HAP-1 (cell line): ENCODE results near the gene KRTAP24-1.

Source experiments
- DNase-seq, 2 experiments: peaks; one replicate each; pipeline ENCODE4 v3.0.0-alpha.2; 2016 to 2020; ENCODE audit warnings: low spot score in 2 of 2
- H3K27me3 ChIP-seq: fragments of 250-450 bp; sonication (Bioruptor Pico); 2 replicates; pipeline ENCODE4 v1.5.1; 2020; ENCODE audit warnings: low read depth, mild to moderate bottlenecking, moderate library complexity
- H3K36me3 ChIP-seq: fragments of 250-450 bp; sonication (Bioruptor Pico); replicated peaks from 2 replicates; pipeline ENCODE4 v1.5.1; 2020; ENCODE audit warnings: mild to moderate bottlenecking
- H3K4me1 ChIP-seq: fragments of 250-450 bp; sonication (Bioruptor Pico); 2 replicates; pipeline ENCODE4 v1.5.1; 2020; ENCODE audit warnings: mild to moderate bottlenecking
- H3K4me3 ChIP-seq: fragments of 250-450 bp; sonication (Bioruptor Pico); 2 replicates; pipeline ENCODE4 v1.5.1; 2020; ENCODE audit warnings: mild to moderate bottlenecking, moderate library complexity
- H3K9me3 ChIP-seq: fragments of 250-450 bp; sonication (Bioruptor Pico); 2 replicates; pipeline ENCODE4 v1.5.1; 2020; ENCODE audit warnings: mild to moderate bottlenecking, moderate library complexity
- in situ Hi-C: fragments of 300-500 bp; cut with MboI; formaldehyde crosslinking; loops from 3 replicates; pipeline ENCODE4 v1.14.3; 2020; ENCODE audit warnings: low sequenced_read_pairs, inconsistent platforms, mixed read lengths

KRTAP24-1 gene

DNA sequence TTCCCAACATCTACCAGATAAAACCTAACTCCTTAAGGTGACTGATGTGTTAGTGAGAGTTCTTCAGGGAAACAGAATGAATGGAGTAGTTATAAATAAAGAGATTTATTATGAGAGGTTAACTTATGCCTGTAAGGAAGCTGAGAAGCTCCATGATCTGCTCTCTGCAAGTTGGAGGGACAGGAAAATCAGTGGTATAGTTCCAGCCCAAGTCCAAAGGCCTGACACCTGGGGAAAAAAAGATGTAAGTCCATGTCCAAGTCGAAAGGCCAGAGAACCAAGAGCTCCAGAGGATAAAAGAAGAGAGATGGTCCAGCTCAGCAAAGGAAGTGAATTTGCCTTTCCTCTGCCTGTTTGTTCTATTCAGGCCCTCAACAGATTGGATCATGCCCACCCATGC, 27.1 kb downstream of the KRTAP24-1 start:
- Histone ChIP-seq H3K9me3 (0 out of 2 replicates have a peak, but pooled peaks cover 2% of the 10 kb centered on the region), H3K4me1 (no peaks in the 10 kb centered on the region), H3K27me3 (no peaks in the 10 kb centered on the region), H3K4me3 (no peak overlapping the region), H3K36me3 (no peaks in the 10 kb centered on the region)
- no peak for DNase-seq
- in situ Hi-C loops: no loop called here

DNA sequence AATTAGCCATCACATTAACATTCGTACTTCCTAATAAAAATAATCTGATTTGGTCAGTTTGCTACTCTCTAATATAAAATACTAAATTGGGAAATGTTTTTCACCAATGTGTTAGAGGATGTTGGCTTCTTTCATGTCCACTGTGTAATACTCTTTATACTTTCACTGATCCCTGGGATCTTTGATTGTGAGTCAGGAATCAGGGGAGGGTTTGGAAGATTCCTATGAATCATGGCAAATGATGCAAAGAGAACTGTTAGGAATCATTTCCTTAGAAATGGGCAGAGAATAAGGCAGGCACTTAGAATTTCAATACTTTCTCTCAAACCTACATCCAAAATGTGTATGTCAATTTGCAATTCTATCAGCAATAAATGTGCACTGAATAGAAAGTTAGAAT, 31.0 kb downstream of the KRTAP24-1 start:
- Histone ChIP-seq H3K4me1 (no peaks in the 10 kb centered on the region), H3K27me3 (no peaks in the 10 kb centered on the region), H3K9me3 (0 out of 2 replicates have a peak, but pooled peaks cover 2% of the 10 kb centered on the region), H3K36me3 (no peaks in the 10 kb centered on the region), H3K4me3 (no peak overlapping the region)
- no peak for DNase-seq
- in situ Hi-C loops: no loop called here

DNA sequence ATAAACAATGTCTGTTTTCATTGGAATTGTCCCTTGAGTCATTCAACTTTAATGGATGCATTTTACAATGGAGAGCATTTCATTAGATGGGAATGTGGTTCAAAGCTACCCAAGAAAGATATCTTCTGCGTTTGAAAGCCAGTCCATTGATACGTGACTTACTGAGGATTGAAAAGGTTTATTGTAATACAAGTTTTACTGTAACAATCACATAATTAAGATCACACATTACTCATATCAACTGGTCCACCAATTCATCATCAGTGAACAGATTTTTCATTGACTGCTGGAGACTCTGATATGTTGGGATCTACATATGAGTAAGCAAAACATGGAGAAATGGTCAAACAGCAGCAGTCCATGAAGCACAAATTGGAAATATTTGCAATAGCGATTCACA, 32.8 kb downstream of the KRTAP24-1 start:
- peaks cover 2% of the 10 kb centered on the region; the same call in 1 of the 2 replicates for H3K9me3 ChIP-seq
- H3K4me1 ChIP-seq: no peaks in the 10 kb centered on the region
- H3K36me3 ChIP-seq: no peaks in the 10 kb centered on the region
- no peaks in the 10 kb centered on the region for H3K27me3 ChIP-seq
- no peak for DNase-seq
- H3K4me3 ChIP-seq: no peak overlapping the region
- in situ Hi-C loops: no loop called here

DNA sequence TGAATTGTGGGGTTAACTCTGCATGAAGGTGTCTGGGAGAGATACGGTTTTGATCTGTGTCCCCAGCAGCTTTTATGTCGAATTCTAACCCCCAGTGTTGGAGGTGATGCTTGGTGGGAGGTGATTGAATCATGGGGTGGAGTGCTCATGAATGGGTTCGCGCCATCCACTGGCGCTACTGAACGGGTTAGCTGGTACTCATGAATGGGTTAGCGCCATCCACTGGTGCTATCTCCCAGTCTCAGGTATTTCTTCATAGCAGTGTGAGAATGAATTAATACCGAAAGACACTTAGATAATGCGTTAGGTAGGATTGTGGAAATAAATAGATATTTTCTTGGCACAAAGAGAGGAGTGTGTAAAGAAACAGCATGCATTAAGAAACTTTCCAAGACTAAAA, 33.9 kb downstream of the KRTAP24-1 start:
- in situ Hi-C loops: no loop called here
- no peak for DNase-seq
- no peaks in the 10 kb centered on the region for H3K4me1 ChIP-seq
- H3K4me3 ChIP-seq: no peak overlapping the region
- H3K9me3 ChIP-seq: peaks cover 2% of the 10 kb centered on the region; the same call in 1 of the 2 replicates
- no peaks in the 10 kb centered on the region for H3K36me3 ChIP-seq
- H3K27me3 ChIP-seq: no peaks in the 10 kb centered on the region

DNA sequence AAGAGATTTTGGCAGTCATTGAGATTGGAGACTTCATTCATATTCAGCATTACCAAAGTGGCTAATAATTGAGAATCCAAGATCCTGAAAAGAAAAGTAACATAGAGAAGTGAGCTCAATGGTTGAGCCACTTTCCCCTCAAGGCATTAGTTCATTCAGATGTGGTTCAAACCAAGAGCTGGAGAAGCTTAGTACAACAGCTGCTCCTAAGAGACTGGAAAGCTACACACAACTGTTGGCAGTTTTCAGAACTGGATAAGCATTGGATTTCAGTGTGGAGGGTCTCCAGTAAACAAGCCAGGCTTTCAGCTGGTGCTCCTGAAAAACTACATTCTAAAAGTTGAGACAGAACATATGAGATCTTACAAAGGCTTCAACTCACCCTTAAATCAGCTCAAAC, 37.7 kb downstream of the KRTAP24-1 start:
- no peak for DNase-seq
- Histone ChIP-seq H3K4me3 (no peak overlapping the region), H3K27me3 (no peaks in the 10 kb centered on the region), H3K36me3 (no peaks in the 10 kb centered on the region), H3K4me1 (no peaks in the 10 kb centered on the region), H3K9me3 (no peaks in the 10 kb centered on the region; the same call in 1 of the 2 replicates)
- in situ Hi-C loops: no loop called here

DNA sequence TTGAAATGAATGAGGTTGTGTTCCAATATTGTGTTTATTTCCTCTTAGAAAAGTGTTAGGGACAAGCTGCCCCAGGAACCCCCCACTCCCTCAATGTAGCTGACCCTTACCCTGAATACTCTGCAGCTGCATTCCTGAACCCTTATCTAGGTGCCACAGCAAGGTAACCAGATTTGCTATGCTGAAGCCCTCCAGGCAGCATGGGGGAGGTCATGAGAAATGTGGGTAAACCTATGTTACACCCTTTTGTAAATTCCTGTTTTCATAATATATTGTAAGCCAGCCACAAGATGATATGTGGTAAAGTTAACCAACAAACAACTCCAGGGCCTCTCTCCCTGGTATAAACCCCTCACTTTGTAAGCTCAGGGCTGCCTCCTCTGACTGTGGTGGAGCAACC, 39.1 kb downstream of the KRTAP24-1 start:
- no peak for DNase-seq
- in situ Hi-C loops: no loop called here
- Histone ChIP-seq H3K4me3 (no peak overlapping the region), H3K4me1 (no peaks in the 10 kb centered on the region), H3K36me3 (no peaks in the 10 kb centered on the region), H3K9me3 (no peaks in the 10 kb centered on the region; the same call in 1 of the 2 replicates), H3K27me3 (no peaks in the 10 kb centered on the region)

DNA sequence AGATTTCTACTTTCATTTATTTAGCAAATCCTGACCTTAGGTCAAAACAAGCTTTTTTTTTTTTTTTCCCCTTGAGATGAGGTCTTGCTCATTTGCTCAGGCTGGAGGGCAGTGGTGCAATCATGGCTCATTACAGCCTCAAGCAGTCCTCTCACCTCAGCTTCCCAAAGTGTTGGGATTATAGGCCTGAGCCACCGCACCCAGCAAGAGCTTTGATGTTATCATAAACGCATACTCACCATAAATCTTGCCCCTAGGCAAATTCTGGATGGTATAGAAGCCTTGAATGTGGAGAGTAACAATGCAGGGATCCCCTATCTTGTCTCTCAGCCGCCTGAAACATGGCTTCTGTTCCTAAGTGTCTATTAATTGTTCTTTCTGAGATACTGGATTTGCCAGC, 42.1 kb downstream of the KRTAP24-1 start:
- in situ Hi-C loops: no loop called here
- Histone ChIP-seq H3K36me3 (no peaks in the 10 kb centered on the region), H3K9me3 (no peaks in the 10 kb centered on the region; the same call in 1 of the 2 replicates), H3K4me1 (no peaks in the 10 kb centered on the region), H3K4me3 (no peak overlapping the region), H3K27me3 (no peaks in the 10 kb centered on the region)
- no peak for DNase-seq

DNA sequence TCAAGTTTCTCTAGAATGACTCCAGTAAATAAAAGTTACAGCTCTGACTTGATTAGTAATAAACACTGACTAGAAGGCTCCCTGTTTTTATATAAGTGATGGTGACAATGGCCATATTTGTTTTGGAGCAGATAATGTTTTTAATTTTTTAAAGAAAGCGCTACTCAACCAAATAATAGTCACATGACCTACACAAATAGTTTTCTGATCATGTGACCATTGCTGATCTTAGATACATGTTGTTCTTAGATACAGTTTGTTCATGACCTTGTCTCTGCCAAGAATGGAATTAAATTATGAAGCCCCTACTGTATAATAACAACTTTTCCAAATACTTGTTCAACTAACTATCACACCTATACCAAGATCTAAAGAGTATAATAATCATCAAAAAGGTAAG, 44.6 kb downstream of the KRTAP24-1 start:
- Histone ChIP-seq H3K4me3 (no peak overlapping the region), H3K36me3 (no peaks in the 10 kb centered on the region), H3K4me1 (no peaks in the 10 kb centered on the region), H3K27me3 (no peaks in the 10 kb centered on the region), H3K9me3 (no peaks in the 10 kb centered on the region)
- in situ Hi-C loops: no loop called here
- DNase-seq: no peak

DNA sequence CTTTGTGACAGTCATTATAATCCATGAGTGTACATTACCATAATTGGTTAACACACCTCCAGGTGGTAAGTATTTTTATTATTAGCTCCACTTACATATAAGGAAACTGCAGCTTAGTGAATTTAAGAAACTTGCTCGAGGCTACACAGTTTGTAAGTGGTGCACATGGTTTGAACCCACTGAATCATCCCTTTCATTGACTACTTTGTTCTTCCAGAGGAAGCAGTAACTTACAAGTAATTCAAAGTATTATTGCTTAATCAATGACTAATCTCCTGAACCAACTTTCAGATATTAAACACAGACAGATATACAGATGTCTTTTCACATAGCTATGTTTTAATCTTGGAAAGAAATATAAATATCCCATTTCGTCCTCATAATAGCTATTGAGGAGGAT, 48.1 kb downstream of the KRTAP24-1 start:
- H3K36me3 ChIP-seq: no peaks in the 10 kb centered on the region
- no peak for DNase-seq
- H3K27me3 ChIP-seq: no peaks in the 10 kb centered on the region
- H3K4me3 ChIP-seq: no peak overlapping the region
- in situ Hi-C loops: no loop called here
- peaks cover under 1% of the 10 kb centered on the region; the same call in 1 of the 2 replicates for H3K9me3 ChIP-seq
- no peaks in the 10 kb centered on the region for H3K4me1 ChIP-seq

DNA sequence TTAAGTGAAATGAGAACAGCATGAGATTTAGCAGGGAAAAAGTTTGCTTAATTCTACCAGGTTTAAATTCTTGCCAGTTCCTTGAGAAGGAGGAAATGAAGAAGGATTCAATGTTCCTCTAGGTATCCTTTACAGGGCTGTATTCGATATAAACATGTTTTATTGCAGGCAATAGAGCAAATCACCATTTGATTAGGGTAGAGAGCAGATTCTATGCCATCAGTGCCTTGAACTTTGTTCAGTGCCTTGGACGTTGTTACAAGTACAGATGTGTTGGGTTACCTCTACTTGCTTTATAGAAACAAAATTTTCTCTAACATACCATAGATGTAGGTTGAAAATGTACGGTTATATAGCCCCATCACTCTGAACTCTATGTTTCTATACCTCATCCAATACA, 48.7 kb downstream of the KRTAP24-1 start:
- in situ Hi-C loops: no loop called here
- no peaks in the 10 kb centered on the region for H3K4me1 ChIP-seq
- peaks cover 3% of the 10 kb centered on the region; the same call in 1 of the 2 replicates for H3K9me3 ChIP-seq
- no peaks in the 10 kb centered on the region for H3K27me3 ChIP-seq
- no peaks in the 10 kb centered on the region for H3K36me3 ChIP-seq
- no peak overlapping the region for H3K4me3 ChIP-seq
- DNase-seq: no peak

DNA sequence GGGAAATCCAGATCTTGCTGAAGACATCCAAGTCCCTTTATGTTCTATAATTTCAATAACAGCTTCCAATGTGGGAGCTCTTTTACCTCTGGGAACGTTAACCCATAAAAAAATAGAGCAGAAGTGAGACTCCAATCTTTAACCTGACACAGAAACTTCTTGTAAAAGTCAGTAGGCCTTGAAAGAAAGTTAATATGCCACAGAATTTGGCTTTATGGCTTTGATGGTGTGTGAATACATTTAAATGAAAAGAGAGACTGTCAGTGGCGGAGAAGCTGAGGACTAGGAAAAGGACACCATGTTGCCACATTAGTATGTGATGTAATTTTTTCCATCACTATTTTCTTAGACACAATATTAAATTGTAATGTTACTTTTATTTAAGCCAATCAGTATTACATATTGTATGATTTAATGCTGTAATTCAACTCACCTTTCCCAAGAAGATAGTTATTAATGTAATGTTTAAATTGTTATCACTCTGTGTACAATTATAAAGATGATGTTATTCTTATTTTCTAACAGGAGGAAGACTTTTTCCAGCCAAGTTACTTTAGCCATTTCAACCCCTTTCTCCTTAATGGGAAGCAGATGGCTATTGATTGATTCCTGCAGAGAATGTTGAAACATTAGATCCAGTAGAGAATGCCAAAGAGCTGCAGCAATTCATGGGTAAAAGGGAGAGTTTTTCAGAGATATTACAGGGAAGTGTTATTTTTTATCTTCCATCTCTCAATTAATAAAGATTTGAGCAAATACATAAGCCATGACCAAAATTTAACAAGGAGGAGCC, 49.3 kb downstream of the KRTAP24-1 start:
- Histone ChIP-seq H3K27me3 (no peaks in the 10 kb centered on the region), H3K36me3 (no peaks in the 10 kb centered on the region), H3K9me3 (peaks cover 3% of the 10 kb centered on the region; the same call in 1 of the 2 replicates), H3K4me3 (no peak overlapping the region), H3K4me1 (no peaks in the 10 kb centered on the region)
- in situ Hi-C loops: no loop called here
- DNase-seq: no peak

DNA sequence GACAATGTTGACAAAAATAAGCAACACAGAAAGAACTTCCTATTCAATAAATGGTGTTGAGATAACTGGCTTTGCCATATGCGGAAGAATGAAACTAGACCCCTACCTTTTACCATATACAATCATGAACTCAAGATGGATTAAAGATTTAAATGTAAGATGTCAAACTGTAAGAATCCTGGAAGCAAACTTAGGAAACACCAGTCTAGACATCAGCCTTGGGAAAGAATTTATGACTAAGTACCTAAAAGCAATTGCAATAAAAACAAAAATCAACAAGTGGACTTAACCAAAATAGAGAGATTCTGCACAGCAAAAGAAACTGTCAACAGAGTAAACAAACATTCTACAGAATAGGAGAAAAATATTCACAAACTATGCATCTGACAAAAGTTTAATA, 50.7 kb downstream of the KRTAP24-1 start:
- DNase-seq: no peak
- H3K9me3 ChIP-seq: peaks cover 3% of the 10 kb centered on the region; the same call in 1 of the 2 replicates

More for the DNA sequence above, 50.7 kb downstream of the KRTAP24-1 start:
- Histone ChIP-seq H3K4me1 (no peaks in the 10 kb centered on the region), H3K4me3 (no peak overlapping the region), H3K27me3 (no peaks in the 10 kb centered on the region), H3K36me3 (no peaks in the 10 kb centered on the region)
- in situ Hi-C loops: no loop called here
